ENCODE data around the gene OBSL1.

Gene OBSL1

GRCh38 chr2:219523031-219523671 is 48.2 kb downstream of the OBSL1 start:
- DNase-seq (ENCODE audit: insufficient read length) (no peak), FAIRE-seq (no peak)

GRCh38 chr2:219522111-219523030 is 49.0 kb downstream of the OBSL1 start:
- DNase-seq (ENCODE audit: insufficient read length) (no peak), FAIRE-seq (no peak)
- TF ChIP-seq TAF1 (IDR thresholded peaks at IDR 0.05; ENCODE audit: borderline replicate concordance, low read depth, low read length), result no peak
- TF ChIP-seq POLR2AphosphoS5 (IDR thresholded peaks at IDR 0.05; ENCODE audit: low read depth, low read length), result no peak
- TF ChIP-seq POLR2A (IDR thresholded peaks at IDR 0.05; ENCODE audit: low read depth, low read length), result no peak

More at GRCh38 chr2:219523031-219523671, 48.2 kb downstream of the OBSL1 start:
- TF ChIP-seq POLR2AphosphoS5 (IDR thresholded peaks at IDR 0.05; ENCODE audit: low read depth, low read length) (no peak), POLR2A (IDR thresholded peaks at IDR 0.05; ENCODE audit: low read depth, low read length) (no peak), TAF1 (IDR thresholded peaks at IDR 0.05; ENCODE audit: borderline replicate concordance, low read depth, low read length) (no peak)

GRCh38 chr2:219521066-219521880 is 50.1 kb downstream of the OBSL1 start:
- FAIRE-seq, result no peak

DNA sequence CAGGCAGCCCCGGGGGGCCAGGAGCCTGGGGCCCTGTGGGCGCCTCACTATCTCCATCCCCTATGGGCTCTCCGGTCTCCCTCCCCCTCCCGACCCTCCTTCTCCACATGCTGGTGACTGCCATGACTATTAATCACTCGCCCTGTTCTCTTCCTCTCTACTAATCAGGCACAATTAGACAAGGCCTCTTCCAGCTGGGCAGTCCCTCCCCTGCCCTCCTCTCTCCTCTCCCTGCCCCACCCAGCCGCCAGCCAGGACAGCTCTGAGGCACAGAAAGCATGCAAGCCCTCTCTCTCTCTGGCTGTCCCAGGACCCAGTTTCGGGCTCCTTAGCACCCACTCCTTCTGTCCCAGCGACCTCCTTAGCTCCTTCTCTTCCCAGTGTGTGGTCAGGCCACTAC is 51.3 kb downstream of the OBSL1 start:
- FAIRE-seq (no peak), DNase-seq (ENCODE audit: insufficient read length) (no peak)
- TF ChIP-seq TAF1 (IDR thresholded peaks at IDR 0.05; ENCODE audit: borderline replicate concordance, low read depth, low read length) (no peak), POLR2A (IDR thresholded peaks at IDR 0.05; ENCODE audit: low read depth, low read length) (no peak), POLR2AphosphoS5 (IDR thresholded peaks at IDR 0.05; ENCODE audit: low read depth, low read length) (no peak)

More at GRCh38 chr2:219521066-219521880, 50.1 kb downstream of the OBSL1 start:
- TF ChIP-seq TAF1 (IDR thresholded peaks at IDR 0.05; ENCODE audit: borderline replicate concordance, low read depth, low read length), result no peak
- no peak for TF ChIP-seq POLR2AphosphoS5 (IDR thresholded peaks at IDR 0.05; ENCODE audit: low read depth, low read length)
- TF ChIP-seq POLR2A (IDR thresholded peaks at IDR 0.05; ENCODE audit: low read depth, low read length), result no peak
- no peak for DNase-seq (ENCODE audit: insufficient read length)

DNA sequence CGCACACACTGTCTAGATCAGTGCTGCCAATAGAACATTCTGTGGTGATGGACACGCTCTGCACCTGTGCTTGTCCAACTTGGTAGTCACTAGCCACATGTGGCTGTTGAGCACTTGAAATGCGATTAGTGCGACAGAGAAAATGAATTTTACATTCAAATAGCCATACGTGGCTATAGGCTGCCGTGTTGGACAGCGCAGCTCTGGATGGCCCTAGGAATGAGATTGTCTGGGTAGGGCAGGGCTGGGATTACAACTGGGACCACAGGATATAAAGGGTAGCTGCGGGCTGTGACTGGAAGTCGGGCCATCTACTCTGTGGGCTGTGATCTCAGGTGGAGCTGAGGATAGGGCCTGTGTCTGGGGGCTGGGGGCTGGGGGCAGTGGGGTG is 51.8 kb downstream of the OBSL1 start:
- TF ChIP-seq TAF1 (IDR thresholded peaks at IDR 0.05; ENCODE audit: borderline replicate concordance, low read depth, low read length) (no peak), POLR2A (IDR thresholded peaks at IDR 0.05; ENCODE audit: low read depth, low read length) (no peak), POLR2AphosphoS5 (IDR thresholded peaks at IDR 0.05; ENCODE audit: low read depth, low read length) (no peak)
- FAIRE-seq, result no peak
- DNase-seq (ENCODE audit: insufficient read length), result no peak

DNA sequence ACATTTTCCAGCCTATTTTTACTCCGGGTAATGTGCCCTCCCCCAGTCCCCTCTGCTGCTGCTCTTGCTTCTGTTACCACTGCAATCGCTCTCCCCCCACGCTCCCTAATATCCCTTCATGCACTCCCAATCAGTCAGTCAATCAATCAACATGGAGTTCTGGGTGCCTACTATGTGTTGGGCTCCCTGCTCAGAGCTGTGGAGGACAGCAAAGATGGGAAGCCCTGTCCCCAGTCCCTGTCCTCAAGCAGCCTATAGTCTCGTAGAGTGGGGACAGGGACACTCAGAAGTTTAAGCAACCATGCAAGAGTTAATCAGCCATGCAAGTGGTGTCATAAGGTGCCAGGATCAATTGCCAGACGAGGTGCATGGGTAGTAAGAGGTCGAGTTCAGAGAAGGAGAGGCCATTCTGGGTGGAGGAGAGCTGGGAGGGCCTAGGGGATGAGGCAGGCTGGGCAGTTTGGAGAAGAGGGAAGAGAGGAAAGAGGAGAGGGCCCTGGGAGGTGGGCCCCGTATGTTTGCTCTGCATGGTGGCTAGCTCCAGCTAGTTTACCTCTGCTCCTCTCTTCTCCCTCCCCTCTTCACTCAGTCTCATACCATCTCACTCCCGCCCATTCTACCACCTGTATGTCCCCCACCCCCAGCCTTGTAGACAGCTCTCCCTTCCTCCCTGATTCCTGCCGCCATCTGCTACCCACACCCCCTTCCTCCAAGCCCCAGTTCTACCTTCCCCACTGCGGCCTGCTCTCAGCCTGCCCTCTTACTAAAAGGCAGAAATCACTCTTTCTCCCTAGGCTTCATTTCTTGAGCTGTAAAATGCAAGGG is 53.2 kb downstream of the OBSL1 start:
- no peak for DNase-seq (ENCODE audit: insufficient read length)
- no peak for TF ChIP-seq TAF1 (IDR thresholded peaks at IDR 0.05; ENCODE audit: borderline replicate concordance, low read depth, low read length)
- TF ChIP-seq POLR2A (IDR thresholded peaks at IDR 0.05; ENCODE audit: low read depth, low read length), result no peak
- no peak for TF ChIP-seq POLR2AphosphoS5 (IDR thresholded peaks at IDR 0.05; ENCODE audit: low read depth, low read length)

GRCh38 chr2:219516888-219517287 is 54.5 kb downstream of the OBSL1 start:
- FAIRE-seq, result no peak
- no peak for TF ChIP-seq POLR2A (IDR thresholded peaks at IDR 0.05; ENCODE audit: low read depth, low read length)
- no peak for TF ChIP-seq TAF1 (IDR thresholded peaks at IDR 0.05; ENCODE audit: borderline replicate concordance, low read depth, low read length)
- no peak for TF ChIP-seq POLR2AphosphoS5 (IDR thresholded peaks at IDR 0.05; ENCODE audit: low read depth, low read length)

More for the DNA sequence above, 53.2 kb downstream of the OBSL1 start:
- FAIRE-seq, result no peak

GRCh38 chr2:219515874-219516629 is 55.3 kb downstream of the OBSL1 start:
- no peak for DNase-seq (ENCODE audit: insufficient read length)
- TF ChIP-seq POLR2AphosphoS5 (IDR thresholded peaks at IDR 0.05; ENCODE audit: low read depth, low read length) (no peak), POLR2A (IDR thresholded peaks at IDR 0.05; ENCODE audit: low read depth, low read length) (no peak), TAF1 (IDR thresholded peaks at IDR 0.05; ENCODE audit: borderline replicate concordance, low read depth, low read length) (no peak)
- no peak for FAIRE-seq

More at GRCh38 chr2:219516888-219517287, 54.5 kb downstream of the OBSL1 start:
- no peak for DNase-seq (ENCODE audit: insufficient read length)

DNA sequence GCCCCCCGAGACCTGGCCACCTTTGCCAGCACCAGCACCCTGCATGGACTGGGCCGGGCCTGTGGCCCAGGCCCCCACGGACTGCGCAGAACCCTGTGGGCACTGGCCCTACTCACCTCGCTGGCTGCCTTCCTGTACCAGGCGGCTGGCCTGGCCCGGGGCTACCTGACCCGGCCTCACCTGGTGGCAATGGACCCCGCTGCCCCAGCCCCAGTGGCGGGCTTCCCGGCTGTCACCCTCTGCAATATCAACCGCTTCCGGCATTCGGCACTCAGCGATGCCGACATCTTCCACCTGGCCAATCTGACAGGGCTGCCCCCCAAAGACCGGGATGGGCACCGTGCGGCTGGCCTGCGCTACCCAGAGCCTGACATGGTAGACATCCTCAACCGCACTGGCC is 56.5 kb downstream of the OBSL1 start:
- TF ChIP-seq POLR2A (IDR thresholded peaks at IDR 0.05; ENCODE audit: low read depth, low read length), result no peak
- no peak for TF ChIP-seq TAF1 (IDR thresholded peaks at IDR 0.05; ENCODE audit: borderline replicate concordance, low read depth, low read length)
- TF ChIP-seq POLR2AphosphoS5 (IDR thresholded peaks at IDR 0.05; ENCODE audit: low read depth, low read length), result no peak
- FAIRE-seq (no peak), DNase-seq (ENCODE audit: insufficient read length) (no peak)
